Hepatocyte (in vitro differentiated cells): ENCODE measurements around the gene CABLES2. TPM values are rescaled to one million over a fixed set of nuclear protein-coding genes. Genes with fewer than 3 reads are reported as not detected.

Experiments used
- DNase-seq: peaks from one replicate; pipeline ENCODE4 v3.0.0-alpha.2; 2016; ENCODE audit warnings: low spot score
- H2AFZ ChIP-seq: fragments of 200-600 bp; sonication (generic); 2 replicates; pipeline ENCODE4 v1.6.0; 2016; ENCODE audit warnings: antibody characterized with exemption, mild to moderate bottlenecking
- H3K27ac ChIP-seq: fragments of 200-600 bp; sonication (generic); 2 replicates; pipeline ENCODE4 v1.5.1; 2016; ENCODE audit warnings: mild to moderate bottlenecking
- H3K27me3 ChIP-seq: fragments of 200-600 bp; sonication (generic); 2 replicates; pipeline ENCODE4 v1.6.1; 2016
- H3K36me3 ChIP-seq: fragments of 200-600 bp; sonication (generic); replicated peaks from 2 replicates; pipeline ENCODE4 v1.5.1; 2016; ENCODE audit warnings: low read depth; ENCODE audit not compliant: insufficient read depth
- H3K4me1 ChIP-seq: fragments of 200-600 bp; sonication (generic); 2 replicates; pipeline ENCODE4 v1.5.1; 2016; ENCODE audit warnings: mild to moderate bottlenecking, moderate library complexity; ENCODE audit not compliant: insufficient read depth
- H3K4me2 ChIP-seq: fragments of 200-600 bp; sonication (generic); 2 replicates; pipeline ENCODE4 v1.6.0; 2016
- H3K4me3 ChIP-seq: fragments of 200-600 bp; sonication (generic); 2 replicates; pipeline ENCODE4 v1.5.1; 2016; ENCODE audit warnings: mild to moderate bottlenecking
- H3K79me2 ChIP-seq: fragments of 200-600 bp; sonication (generic); 2 replicates; pipeline ENCODE4 v1.6.0; 2017; ENCODE audit warnings: mild to moderate bottlenecking
- H3K9me2 ChIP-seq: fragments of 200-600 bp; sonication (generic); replicated peaks from 2 replicates; pipeline ENCODE4 v1.6.0; 2017; ENCODE audit warnings: mild to moderate bottlenecking; ENCODE audit not compliant: insufficient read depth
- H3K9me3 ChIP-seq: fragments of 200-600 bp; sonication (generic); 2 replicates; pipeline ENCODE4 v1.5.1; 2016; ENCODE audit warnings: low read depth, mild to moderate bottlenecking
- H4K20me1 ChIP-seq: fragments of 200-600 bp; sonication (generic); 2 replicates; pipeline ENCODE4 v1.6.0; 2016; ENCODE audit warnings: mild to moderate bottlenecking; ENCODE audit not compliant: insufficient read depth, poor library complexity, severe bottlenecking
- EZH2 ChIP-seq: fragments of 200-600 bp; sonication (generic); IDR thresholded peaks from 2 replicates; pipeline ENCODE4 v1.6.1; 2016; ENCODE audit warnings: antibody characterized with exemption, mild to moderate bottlenecking, borderline replicate concordance
- EZH2phosphoT487 ChIP-seq: fragments of 200-600 bp; sonication (generic); IDR thresholded peaks from one replicate; pipeline ENCODE4 v1.6.1; 2018; ENCODE audit warnings: antibody characterized with exemption, mild to moderate bottlenecking, low read depth, moderate library complexity; ENCODE audit not compliant: unreplicated experiment, severe bottlenecking
- WGBS: methylation state at CpG from one replicate; pipeline ENCODE4 v1.1.6; 2016; ENCODE audit warnings: low lambda C conversion rate; ENCODE audit errors: missing lambda C conversion rate; 5-methylcytosine and 5-hydroxymethylcytosine counted together
- polyA plus RNA-seq: library from polyadenylated mRNA; unstranded; fragments of >200 nt; fragmentation: Nextera tagmentation; extraction: Ambion mirVana; gene quantifications from 2 replicates; pipeline ENCODE4 v1.2.1, GENCODE V29; 2016
- total RNA-seq: library from RNA; depleted of rRNA; stranded (reverse); fragments of >200 nt; gene quantifications from 2 replicates; pipeline ENCODE4 v1.2.3, GENCODE V29; 2014
- TF ChIP-seq, protein P1 (sequence below): fragments of 200-600 bp; sonication (generic); IDR thresholded peaks from 2 replicates; pipeline ENCODE4 v1.5.1; 2016; ENCODE audit warnings: antibody characterized with exemption, mild to moderate bottlenecking; ENCODE audit not compliant: poor library complexity

The CABLES2 gene
- total and polyA plus RNA-seq, 2 experiments from 2014 or later, result 8.6 to 19.1 TPM

DNA sequence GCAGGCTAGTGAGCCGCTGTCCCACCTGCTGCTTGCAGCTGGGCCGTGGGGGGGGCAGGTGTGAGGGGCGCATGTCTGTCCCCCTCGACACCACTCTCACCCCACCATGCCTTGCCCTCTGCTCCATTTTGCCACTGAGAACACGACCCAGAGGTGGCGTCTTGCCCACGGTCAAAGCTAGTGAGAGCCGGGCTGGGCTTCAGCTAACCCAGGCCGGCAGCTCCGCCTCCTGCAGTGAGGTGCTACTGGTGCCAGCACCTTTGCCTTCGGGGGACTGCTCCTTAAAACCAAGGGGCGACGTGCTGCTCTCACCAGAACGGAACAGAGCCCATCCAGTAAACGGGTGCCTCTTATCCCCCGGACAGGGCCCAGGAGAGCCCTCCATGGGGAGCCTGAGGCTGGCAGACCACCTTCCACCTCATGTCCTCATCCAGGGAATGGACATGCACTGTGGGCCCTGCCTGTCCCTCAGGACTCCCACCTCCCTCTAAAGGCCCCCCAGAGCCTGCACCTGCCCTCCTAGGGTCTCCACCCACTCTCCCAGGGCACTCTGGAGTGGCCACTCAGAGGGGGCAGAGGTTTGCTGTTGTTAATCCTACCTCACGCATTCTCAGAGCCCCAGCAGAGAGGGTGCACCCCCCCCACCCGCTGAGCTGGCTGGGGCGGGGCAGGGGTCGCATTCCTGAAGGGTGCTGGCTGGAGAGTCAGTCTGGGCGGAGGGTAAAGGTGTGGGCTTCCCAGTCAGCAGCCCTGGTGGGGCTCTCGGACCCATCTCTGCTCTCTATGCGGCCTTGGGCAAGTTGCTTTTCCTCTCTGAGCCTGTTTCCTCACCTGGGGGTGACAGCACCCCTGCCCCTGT is 17.4 kb upstream of the CABLES2 start:
- Histone ChIP-seq H3K4me1 (peaks cover 48% of the 10 kb centered on the region), H4K20me1 (no peaks in the 10 kb centered on the region)
- WGBS, result 68% methylated on average over 21 of the region's 23 CpGs

DNA sequence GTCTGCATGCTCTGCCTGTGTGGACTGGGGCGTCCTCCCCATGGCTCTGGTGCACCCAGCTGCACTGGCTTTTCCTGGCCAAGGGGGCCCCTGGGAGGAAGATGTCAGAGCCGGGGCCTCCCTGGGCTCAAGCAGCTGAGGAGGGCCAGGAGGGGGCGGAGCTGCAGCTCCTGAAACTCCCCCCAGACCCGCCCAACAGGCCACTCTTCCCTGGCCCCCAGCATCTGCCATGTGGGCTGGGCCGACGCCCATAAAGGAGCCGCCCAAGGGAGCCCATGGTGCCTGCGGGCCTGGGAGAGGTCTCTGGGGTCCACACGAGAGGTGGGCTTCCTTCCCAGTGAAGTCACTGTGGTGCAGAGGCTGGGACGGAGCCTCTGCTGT is 16.2 kb upstream of the CABLES2 start:
- Histone ChIP-seq H4K20me1 (no peaks in the 10 kb centered on the region), H3K4me1 (peaks cover 37% of the 10 kb centered on the region), H3K9me3 (no peaks in the 10 kb centered on the region), H3K27me3 (no peaks in the 10 kb centered on the region), H3K36me3 (no peaks in the 10 kb centered on the region), H3K79me2 (peaks cover 8% of the 10 kb centered on the region), H2AFZ (no peak overlapping the region), H3K27ac (no peak overlapping the region), H3K9me2 (no peaks in the 10 kb centered on the region), H3K4me2 (no peak overlapping the region), H3K4me3 (no peak overlapping the region)
- 80% methylated on average over 9 of the region's 10 CpGs for WGBS
- no peak for DNase-seq
- TF ChIP-seq EZH2, result no peak
- TF ChIP-seq, protein P1, sequence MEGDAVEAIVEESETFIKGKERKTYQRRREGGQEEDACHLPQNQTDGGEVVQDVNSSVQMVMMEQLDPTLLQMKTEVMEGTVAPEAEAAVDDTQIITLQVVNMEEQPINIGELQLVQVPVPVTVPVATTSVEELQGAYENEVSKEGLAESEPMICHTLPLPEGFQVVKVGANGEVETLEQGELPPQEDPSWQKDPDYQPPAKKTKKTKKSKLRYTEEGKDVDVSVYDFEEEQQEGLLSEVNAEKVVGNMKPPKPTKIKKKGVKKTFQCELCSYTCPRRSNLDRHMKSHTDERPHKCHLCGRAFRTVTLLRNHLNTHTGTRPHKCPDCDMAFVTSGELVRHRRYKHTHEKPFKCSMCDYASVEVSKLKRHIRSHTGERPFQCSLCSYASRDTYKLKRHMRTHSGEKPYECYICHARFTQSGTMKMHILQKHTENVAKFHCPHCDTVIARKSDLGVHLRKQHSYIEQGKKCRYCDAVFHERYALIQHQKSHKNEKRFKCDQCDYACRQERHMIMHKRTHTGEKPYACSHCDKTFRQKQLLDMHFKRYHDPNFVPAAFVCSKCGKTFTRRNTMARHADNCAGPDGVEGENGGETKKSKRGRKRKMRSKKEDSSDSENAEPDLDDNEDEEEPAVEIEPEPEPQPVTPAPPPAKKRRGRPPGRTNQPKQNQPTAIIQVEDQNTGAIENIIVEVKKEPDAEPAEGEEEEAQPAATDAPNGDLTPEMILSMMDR, result no peak
- TF ChIP-seq EZH2phosphoT487, result no peak

More for the DNA sequence above, 17.4 kb upstream of the CABLES2 start:
- Histone ChIP-seq H3K4me2 (peak overlapping the region; percentile 46), H3K9me2 (no peaks in the 10 kb centered on the region), H3K4me3 (no peak overlapping the region), H3K36me3 (no peaks in the 10 kb centered on the region), H3K27me3 (no peaks in the 10 kb centered on the region), H3K79me2 (peaks cover 8% of the 10 kb centered on the region), H3K27ac (peak overlapping the region; percentile 55), H2AFZ (no peak overlapping the region), H3K9me3 (no peaks in the 10 kb centered on the region)
- no peak for TF ChIP-seq EZH2phosphoT487
- no peak for TF ChIP-seq EZH2
- TF ChIP-seq, protein P1, result no peak
- no peak for DNase-seq

DNA sequence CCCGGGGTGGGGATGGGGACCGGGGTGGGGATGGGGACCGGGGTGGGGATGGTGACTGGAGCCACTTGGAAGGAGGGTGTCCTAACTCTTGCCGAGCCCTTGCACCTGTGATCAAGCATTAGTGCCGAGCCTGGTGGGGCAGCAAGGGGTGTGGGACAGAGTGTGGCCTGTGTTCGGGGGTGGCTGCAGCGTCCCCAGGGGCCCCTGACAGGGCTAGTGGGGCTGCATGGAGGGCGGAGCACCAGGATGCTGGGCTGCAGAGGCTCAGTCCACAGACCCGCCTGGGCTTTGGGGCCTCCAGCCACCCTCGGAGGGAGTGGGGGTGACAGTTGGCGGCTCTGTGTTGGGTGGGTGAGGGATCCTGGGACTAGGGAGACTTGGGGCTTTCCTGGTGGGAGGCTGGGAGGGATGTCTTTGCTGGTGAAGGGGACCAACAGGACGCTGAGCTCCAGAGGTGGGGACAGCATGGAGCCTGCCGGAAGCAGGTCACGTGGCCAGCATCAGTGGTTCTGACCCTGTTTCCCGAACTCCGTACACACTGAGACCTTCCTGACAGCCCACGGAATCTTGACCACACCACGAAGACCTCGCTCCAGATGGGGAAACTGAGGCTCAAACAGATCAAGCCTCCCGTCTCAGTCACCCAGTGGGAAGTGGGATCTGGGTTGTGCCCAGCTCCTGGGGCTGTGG is 15.7 kb upstream of the CABLES2 start:
- no peak for TF ChIP-seq EZH2
- TF ChIP-seq, protein P1, result no peak
- TF ChIP-seq EZH2phosphoT487, result no peak
- Histone ChIP-seq H3K27me3 (no peaks in the 10 kb centered on the region), H3K9me2 (no peaks in the 10 kb centered on the region), H3K4me3 (no peak overlapping the region), H3K4me1 (peaks cover 31% of the 10 kb centered on the region), H3K36me3 (no peaks in the 10 kb centered on the region), H3K79me2 (peaks cover 8% of the 10 kb centered on the region), H3K9me3 (no peaks in the 10 kb centered on the region), H2AFZ (no peak overlapping the region), H4K20me1 (no peaks in the 10 kb centered on the region), H3K27ac (no peak overlapping the region), H3K4me2 (no peak overlapping the region)
- DNase-seq, result no peak
- WGBS, result 91% methylated on average over 16 of the region's 20 CpGs
